ENCODE measurements around the gene PSMD14. TPM values are rescaled to one million over a fixed set of nuclear protein-coding genes. Genes with fewer than 3 reads are reported as not detected.
"Not testable (repeated sequence)": the region's sequence is repeated elsewhere in the genome, so short reads cannot be mapped to it uniquely, and the experiment has no call there.

The PSMD14 gene
- polyA plus RNA-seq (2011; rRNA removed) (66.5 and 95.3 TPM in 2 replicates), polyA minus RNA-seq (2011; rRNA and poly(A)+ RNA removed) (27.2 and 42.6 TPM in 2 replicates)

DNA sequence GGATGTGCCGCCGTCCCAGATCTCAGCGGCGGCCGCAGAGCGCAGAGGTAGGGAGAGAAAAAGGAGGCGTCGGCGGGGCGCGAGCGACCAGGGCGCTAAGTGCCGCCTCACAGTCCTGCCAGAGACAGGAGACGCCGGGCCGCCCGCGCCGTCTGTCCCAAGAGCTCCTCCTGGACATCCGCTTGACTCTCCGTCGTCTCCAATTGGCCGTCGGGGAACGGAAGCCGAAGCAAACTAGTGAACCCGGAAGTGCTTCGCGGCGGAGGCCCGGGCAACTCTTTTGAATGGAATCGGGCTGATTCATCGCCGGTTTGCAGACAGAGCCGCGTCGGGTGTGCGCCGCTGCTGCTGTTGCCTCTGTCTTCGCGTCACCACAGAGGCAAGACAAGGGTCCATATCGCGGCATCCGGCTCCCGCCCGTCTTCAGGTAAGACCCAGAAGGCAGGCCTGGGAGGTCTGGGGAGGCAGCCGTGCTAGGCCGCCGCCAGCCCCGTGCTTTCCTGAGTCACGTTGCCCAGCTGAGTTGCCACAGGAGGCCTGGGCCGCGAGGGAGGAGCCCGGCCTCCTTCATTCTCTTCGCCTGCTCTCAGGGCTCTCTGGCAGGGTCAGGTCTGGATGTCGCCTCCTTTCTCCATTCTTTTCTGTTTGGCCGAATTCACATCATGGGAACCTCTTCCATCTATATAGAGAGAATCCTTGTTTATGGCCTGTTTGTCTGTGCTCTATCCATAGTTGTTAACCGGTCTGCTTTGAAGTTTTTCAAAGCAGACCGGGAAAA, at the start of gene PSMD14:
TSS of gene PSMD14 (plus strand) at position 248 of the 778 bp plus-strand sequence. CDS start 10,401 bp downstream, outside the sequence.
- CTCF ChIA-PET = interaction anchor here (0.7 to 1.2 kb wide), 3 partner anchors 12 to 85 kb away, joined by 3 read pairs; no protein-coding TSS in a partner anchor
- Histone ChIP-seq H3K9me3 (ENCODE audit: control insufficient read depth, insufficient read depth, low read length) (no peaks in the 10 kb centered on the region; the same call in 1 of the 2 replicates), H3K27me3 (ENCODE audit: control insufficient read depth, insufficient read depth, low read length) (no peaks in the 10 kb centered on the region), H3K27ac (ENCODE audit: low read depth, low read length) (peak within 1 kb of the TSS; percentile 94), H3K4me3 (ENCODE audit: low read depth, low read length) (peak within 1 kb of the TSS; percentile 88)
- peak; percentile 77 for DNase-seq (ENCODE audit: low read depth, low spot score)
- POLR2A ChIA-PET = interaction anchor here (1.0 kb wide), 2 partner anchors 8 to 45 kb away, joined by 3 to 5 read pairs; no protein-coding TSS in a partner anchor
- TF ChIP-seq, protein P1, sequence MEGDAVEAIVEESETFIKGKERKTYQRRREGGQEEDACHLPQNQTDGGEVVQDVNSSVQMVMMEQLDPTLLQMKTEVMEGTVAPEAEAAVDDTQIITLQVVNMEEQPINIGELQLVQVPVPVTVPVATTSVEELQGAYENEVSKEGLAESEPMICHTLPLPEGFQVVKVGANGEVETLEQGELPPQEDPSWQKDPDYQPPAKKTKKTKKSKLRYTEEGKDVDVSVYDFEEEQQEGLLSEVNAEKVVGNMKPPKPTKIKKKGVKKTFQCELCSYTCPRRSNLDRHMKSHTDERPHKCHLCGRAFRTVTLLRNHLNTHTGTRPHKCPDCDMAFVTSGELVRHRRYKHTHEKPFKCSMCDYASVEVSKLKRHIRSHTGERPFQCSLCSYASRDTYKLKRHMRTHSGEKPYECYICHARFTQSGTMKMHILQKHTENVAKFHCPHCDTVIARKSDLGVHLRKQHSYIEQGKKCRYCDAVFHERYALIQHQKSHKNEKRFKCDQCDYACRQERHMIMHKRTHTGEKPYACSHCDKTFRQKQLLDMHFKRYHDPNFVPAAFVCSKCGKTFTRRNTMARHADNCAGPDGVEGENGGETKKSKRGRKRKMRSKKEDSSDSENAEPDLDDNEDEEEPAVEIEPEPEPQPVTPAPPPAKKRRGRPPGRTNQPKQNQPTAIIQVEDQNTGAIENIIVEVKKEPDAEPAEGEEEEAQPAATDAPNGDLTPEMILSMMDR (IDR thresholded peaks at IDR 0.05; ENCODE audit: low read depth, low read length) = no peak

DNA sequence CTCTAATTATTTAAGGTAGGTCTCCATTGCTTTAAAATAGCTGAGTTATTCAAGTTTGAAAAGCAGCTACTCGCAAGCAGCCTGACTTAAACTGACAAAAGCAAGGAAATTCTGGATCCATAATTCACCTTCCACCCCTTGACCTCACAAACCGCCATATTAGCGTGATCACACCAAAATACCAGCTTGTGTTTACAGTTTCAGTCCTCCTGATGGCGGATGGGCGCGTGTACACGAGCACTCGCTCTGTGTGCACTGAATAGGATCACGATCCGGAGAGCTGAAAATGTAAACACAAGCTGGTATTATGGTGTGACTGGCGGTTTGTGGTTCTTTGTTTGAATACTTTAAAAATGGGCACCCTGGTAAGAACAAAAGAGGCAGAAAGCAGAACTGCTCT, 42.4 kb upstream of the PSMD14 start:
- ChIA-PET POLR2A (no interaction called here), CTCF (interaction anchor here (1.2 to 6.4 kb wide), 2 partner anchors 15 to 62 kb away, joined by 3 to 34 read pairs; no protein-coding TSS in a partner anchor)
- Histone ChIP-seq H3K9me3 (ENCODE audit: control insufficient read depth, insufficient read depth, low read length) (no peaks in the 10 kb centered on the region), H3K4me3 (ENCODE audit: low read depth, low read length) (no peak overlapping the region), H3K27ac (ENCODE audit: low read depth, low read length) (no peak overlapping the region), H3K27me3 (ENCODE audit: control insufficient read depth, insufficient read depth, low read length) (peaks cover 2% of the 10 kb centered on the region)
- DNase-seq (ENCODE audit: low read depth, low spot score) = no peak
- TF ChIP-seq, protein P1 (IDR thresholded peaks at IDR 0.05; ENCODE audit: low read depth, low read length) = no peak

DNA sequence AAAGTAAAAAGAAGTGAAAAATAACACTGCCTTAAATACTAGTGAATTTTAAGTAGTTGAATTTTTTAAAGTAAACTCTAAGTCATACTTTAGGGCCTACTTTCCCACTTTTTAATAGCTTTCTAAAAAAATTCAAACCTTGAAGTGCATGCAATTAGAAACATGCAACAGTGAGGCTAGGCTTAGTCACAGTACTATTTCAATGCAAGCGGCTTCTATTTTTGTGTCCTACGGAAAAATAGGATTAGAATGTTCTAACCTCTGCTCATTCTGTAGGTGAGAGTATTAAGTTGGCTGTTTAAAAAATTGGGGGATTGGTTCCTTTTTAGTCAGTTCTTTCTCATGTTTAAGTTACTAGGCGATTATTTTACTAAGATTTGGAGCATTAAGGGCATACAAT, 39.1 kb upstream of the PSMD14 start:
- TF ChIP-seq, protein P1 (IDR thresholded peaks at IDR 0.05; ENCODE audit: low read depth, low read length) = no peak
- Histone ChIP-seq H3K27ac (ENCODE audit: low read depth, low read length) (no peak overlapping the region), H3K9me3 (ENCODE audit: control insufficient read depth, insufficient read depth, low read length) (no peaks in the 10 kb centered on the region), H3K4me3 (ENCODE audit: low read depth, low read length) (no peak overlapping the region), H3K27me3 (ENCODE audit: control insufficient read depth, insufficient read depth, low read length) (peaks cover under 1% of the 10 kb centered on the region)
- DNase-seq (ENCODE audit: low read depth, low spot score) = no peak
- ChIA-PET CTCF (interaction anchor here (3.2 to 4.3 kb wide), 2 partner anchors 18 to 46 kb away, joined by 19 to 24 read pairs; no protein-coding TSS in a partner anchor), POLR2A (no interaction called here)

DNA sequence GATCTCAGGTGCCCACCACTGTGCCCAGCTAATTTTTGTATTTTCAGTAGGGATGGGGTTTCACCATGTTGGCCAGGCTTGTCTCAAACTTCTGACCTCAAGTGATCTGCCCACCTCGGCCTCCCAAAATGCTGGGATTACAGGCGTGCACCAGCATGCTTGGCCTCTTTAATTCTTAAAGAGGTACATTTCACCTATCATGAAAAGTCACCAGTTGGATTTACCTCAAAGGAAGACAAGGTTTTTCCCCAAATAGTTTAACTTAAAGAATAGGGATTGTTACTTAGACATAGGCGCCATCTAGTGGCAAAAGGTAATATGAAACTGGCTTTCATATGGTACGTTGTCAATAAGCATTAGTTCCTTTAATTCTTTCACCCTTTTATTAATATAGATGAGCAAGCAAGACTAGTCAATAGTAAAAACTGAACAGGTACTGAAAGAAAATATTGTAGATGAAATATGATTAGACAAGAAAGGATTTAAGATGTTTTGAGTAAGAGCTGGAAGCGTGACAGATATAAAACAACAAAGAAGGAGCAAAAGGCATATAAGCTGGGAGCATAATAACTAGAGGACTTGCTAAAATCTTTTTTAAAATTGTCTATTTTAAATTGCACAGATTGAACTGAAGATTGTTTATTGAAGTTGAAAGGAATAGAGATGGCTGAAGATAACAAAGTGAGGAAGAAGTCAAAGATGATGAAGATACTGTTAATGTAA, 35.0 kb upstream of the PSMD14 start:
- CTCF ChIA-PET = interaction anchor here (0.5 to 4.9 kb wide), 22 partner anchors 9 to 826 kb away, joined by 3 to 64 read pairs (median 3); no protein-coding TSS in a partner anchor

DNA sequence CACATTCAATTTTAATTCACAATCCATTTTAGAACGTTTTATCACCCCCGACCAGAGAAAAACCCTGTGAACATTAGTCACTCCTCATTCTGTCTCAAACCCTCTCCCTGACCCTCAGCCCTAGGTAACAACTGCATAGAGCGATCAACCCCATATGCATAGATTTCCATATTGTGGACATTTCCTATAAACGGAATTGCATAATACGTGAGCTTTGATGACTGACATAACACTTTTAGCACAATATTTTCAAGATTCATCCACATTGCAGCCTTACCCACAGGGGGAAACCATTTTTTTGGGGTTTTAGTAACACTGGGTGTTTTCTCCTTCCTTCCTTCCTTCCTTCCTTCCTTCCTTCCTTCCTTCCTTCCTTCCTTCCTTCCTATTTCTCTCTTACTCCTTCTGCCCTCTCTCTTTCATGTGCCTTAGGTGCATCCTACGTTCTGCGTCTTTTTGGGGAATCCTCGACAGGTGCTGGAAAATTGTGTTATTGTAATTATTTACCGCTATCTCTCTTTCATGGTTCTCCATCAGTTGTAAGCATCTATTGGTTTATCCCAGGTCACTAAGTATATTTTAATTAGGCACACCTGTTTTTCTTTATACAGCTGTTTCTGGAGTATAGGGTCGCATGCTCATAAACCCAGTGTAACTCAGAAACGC, 29.5 kb upstream of the PSMD14 start:
- H3K4me3 ChIP-seq (ENCODE audit: low read depth, low read length); POLR2A ChIA-PET; DNase-seq (ENCODE audit: low read depth, low spot score); H3K27me3 ChIP-seq (ENCODE audit: control insufficient read depth, insufficient read depth, low read length); H3K27ac ChIP-seq (ENCODE audit: low read depth, low read length); CTCF ChIA-PET: not testable (repeated sequence)
- H3K9me3 ChIP-seq (ENCODE audit: control insufficient read depth, insufficient read depth, low read length) = peaks cover 12% of the 10 kb centered on the region

More for the DNA sequence above, 35.0 kb upstream of the PSMD14 start:
- POLR2A ChIA-PET = no interaction called here
- peak; percentile 34 for DNase-seq (ENCODE audit: low read depth, low spot score)
- H3K27me3 ChIP-seq (ENCODE audit: control insufficient read depth, insufficient read depth, low read length) = no peaks in the 10 kb centered on the region
- H3K27ac ChIP-seq (ENCODE audit: low read depth, low read length) = no peak overlapping the region
- TF ChIP-seq, protein P1 (IDR thresholded peaks at IDR 0.05; ENCODE audit: low read depth, low read length) = peak; percentile 66
- H3K9me3 ChIP-seq (ENCODE audit: control insufficient read depth, insufficient read depth, low read length) = no peaks in the 10 kb centered on the region
- no peak overlapping the region for H3K4me3 ChIP-seq (ENCODE audit: low read depth, low read length)

DNA sequence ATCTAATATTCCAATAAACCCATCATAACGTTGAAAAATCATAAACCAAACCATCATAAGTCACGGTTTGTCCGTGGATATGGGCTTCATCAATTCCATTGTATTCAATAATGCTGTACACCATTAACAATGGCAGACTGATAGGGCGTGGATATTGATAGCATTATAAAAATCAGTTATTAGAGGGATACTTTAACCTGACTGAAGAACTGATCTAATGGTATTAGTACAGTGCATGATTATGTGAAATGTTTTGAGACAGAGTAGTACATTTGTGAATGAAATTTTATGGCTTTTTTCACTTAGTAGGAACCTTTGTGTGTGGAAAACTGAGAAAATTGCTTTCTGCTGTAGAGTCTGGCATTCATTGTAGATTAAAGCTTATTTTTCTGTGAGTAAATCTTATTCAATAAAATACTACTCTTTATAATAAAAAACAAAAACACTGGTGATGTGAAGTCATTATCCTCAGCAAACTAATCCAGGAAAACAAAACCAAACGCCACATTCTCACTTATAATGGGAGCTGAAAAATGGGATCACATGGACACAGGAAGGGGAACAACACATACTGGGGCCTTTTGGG, 28.9 kb upstream of the PSMD14 start:
- CTCF ChIA-PET; POLR2A ChIA-PET; DNase-seq (ENCODE audit: low read depth, low spot score): not testable (repeated sequence)

More for the DNA sequence above, 28.9 kb upstream of the PSMD14 start:
- not testable (repeated sequence) for H3K27ac ChIP-seq (ENCODE audit: low read depth, low read length); H3K27me3 ChIP-seq (ENCODE audit: control insufficient read depth, insufficient read depth, low read length); H3K4me3 ChIP-seq (ENCODE audit: low read depth, low read length)
- peaks cover 12% of the 10 kb centered on the region for H3K9me3 ChIP-seq (ENCODE audit: control insufficient read depth, insufficient read depth, low read length)

Data from AG04450 (cell line).